H1 (cell line): ENCODE measurements around the gene IGF1. TPM values are rescaled to one million over a fixed set of nuclear protein-coding genes. Genes with fewer than 3 reads are reported as not detected.

Experiments used
- CTCF ChIA-PET: fragments of 300-600 bp; sonication (Branson Sonifier 250); formaldehyde crosslinking; loops from one replicate; lab custom pipeline; 2021; ENCODE audit not compliant: partially characterized antibody; lab: Charles Lee
- POLR2A ChIA-PET: fragments of 300-600 bp; sonication (Branson Sonifier 250); formaldehyde crosslinking; loops from one replicate; lab custom pipeline; 2021; ENCODE audit warnings: inconsistent platforms; ENCODE audit not compliant: partially characterized antibody; lab: Charles Lee
- DNase-seq, 2 experiments: peaks; one replicate each; pipeline versions ENCODE4 v3.0.0 to v3.0.0-alpha.2; 2010 to 2022; ENCODE audit warnings: low spot score in 2 of 2, low read depth in 1 of 2, mixed read lengths in 1 of 2
- FAIRE-seq: peaks from 2 replicates; lab custom pipeline; 2011; peaks lifted over from hg19 to GRCh38; lab: Jason Lieb, UNC
- H2AFZ ChIP-seq: 2 replicates; pipeline ENCODE4 v1.8.1; 2012; ENCODE audit warnings: low read length, inconsistent platforms
- H2AK5ac ChIP-seq: 2 replicates; pipeline ENCODE4 v1.6.1; 2013; ENCODE audit warnings: low read depth, low read length
- H2BK120ac ChIP-seq: replicated peaks from 2 replicates; pipeline ENCODE3; 2013; ENCODE audit warnings: low read depth, low read length, inconsistent platforms
- H2BK12ac ChIP-seq: 2 replicates; pipeline ENCODE4 v1.6.1; 2013; ENCODE audit warnings: low read depth, low read length
- H2BK15ac ChIP-seq: 2 replicates; pipeline ENCODE4 v1.6.1; 2013; ENCODE audit warnings: low read length
- H2BK20ac ChIP-seq: 2 replicates; pipeline ENCODE4 v1.6.1; 2013; ENCODE audit warnings: low read length
- H2BK5ac ChIP-seq: 2 replicates; pipeline ENCODE4 v1.6.1; 2013; ENCODE audit warnings: low read depth, low read length
- H3K14ac ChIP-seq: 2 replicates; pipeline ENCODE4 v1.6.1; 2013; ENCODE audit warnings: inconsistent platforms; ENCODE audit not compliant: insufficient read length
- H3K18ac ChIP-seq: 2 replicates; pipeline ENCODE4 v1.6.1; 2013; ENCODE audit warnings: low read length; ENCODE audit errors: extremely low read depth
- H3K23ac ChIP-seq: 2 replicates; pipeline ENCODE4 v1.6.1; 2013; ENCODE audit warnings: inconsistent platforms; ENCODE audit not compliant: insufficient read length
- H3K23me2 ChIP-seq: 2 replicates; pipeline ENCODE4 v1.6.1; 2013; ENCODE audit warnings: low read depth, low read length
- H3K27ac ChIP-seq: 2 replicates; pipeline ENCODE4 v1.6.1; 2011; ENCODE audit warnings: low read depth, low read length, inconsistent platforms
- H3K27me3 ChIP-seq, 4 experiments: replicated peaks in 1 of 4; 1 replicate in 1 of 4; 2 replicates in 3 of 4; pipeline versions ENCODE4 v1.6.1 to v1.8.1; 2011 to 2013; ENCODE audit warnings: low read length in 3 of 4, mild to moderate bottlenecking in 3 of 4, inconsistent platforms in 2 of 4, mixed read lengths in 2 of 4, moderate library complexity in 1 of 4; ENCODE audit not compliant: control insufficient read depth in 3 of 4, insufficient read depth in 3 of 4; ENCODE audit errors: extremely low read depth in 1 of 4
- H3K36me3 ChIP-seq, 4 experiments: 2 replicates each; pipeline versions ENCODE4 v1.6.1 to v1.8.1; 2011 to 2013; ENCODE audit warnings: mild to moderate bottlenecking in 4 of 4, low read length in 3 of 4, moderate library complexity in 2 of 4, control low read depth in 1 of 4, inconsistent platforms in 1 of 4; ENCODE audit not compliant: insufficient read depth in 4 of 4, control insufficient read depth in 2 of 4
- H3K4ac ChIP-seq: replicated peaks from 2 replicates; pipeline ENCODE3; 2013; ENCODE audit warnings: low read length, low read depth, mixed read lengths, inconsistent platforms; ENCODE audit not compliant: insufficient read length
- H3K4me1 ChIP-seq, 4 experiments: replicated peaks in 1 of 4; 1 replicate in 1 of 4; 2 replicates in 3 of 4; pipeline versions ENCODE4 v1.6.1 to v1.8.1; 2011 to 2013; ENCODE audit warnings: low read length in 3 of 4, inconsistent platforms in 2 of 4, mixed read lengths in 1 of 4; ENCODE audit not compliant: insufficient read depth in 4 of 4, control insufficient read depth in 3 of 4
- H3K4me2 ChIP-seq, 2 experiments: 2 replicates each; pipeline versions ENCODE4 v1.6.1 to v1.8.1; 2011 to 2013; ENCODE audit warnings: low read depth in 2 of 2, low read length in 2 of 2, control low read depth in 1 of 2, inconsistent platforms in 1 of 2, mild to moderate bottlenecking in 1 of 2; ENCODE audit not compliant: insufficient read depth in 1 of 2
- H3K4me3 ChIP-seq, 4 experiments: fragments of 200-600, 300-600 bp in 1 of 4; sonication (generic), shearing (Covaris generic), sonication (Bioruptor Twin) in 1 of 4; 2 replicates each; pipeline versions ENCODE4 v1.5.1 to v1.8.1; 2011 to 2016; ENCODE audit warnings: low read length in 4 of 4, low read depth in 3 of 4, control low read depth in 2 of 4, inconsistent platforms in 2 of 4, mild to moderate bottlenecking in 2 of 4, mixed read lengths in 1 of 4, moderate library complexity in 1 of 4; ENCODE audit not compliant: insufficient read depth in 2 of 4; ENCODE audit errors: extremely low read depth in 1 of 4
- H3K56ac ChIP-seq: replicated peaks from 2 replicates; pipeline ENCODE3; 2013; ENCODE audit warnings: low read depth, mild to moderate bottlenecking, mixed read lengths, low read length, inconsistent platforms; ENCODE audit not compliant: insufficient read length
- H3K79me1 ChIP-seq: 2 replicates; pipeline ENCODE4 v1.6.1; 2013; ENCODE audit warnings: low read depth, low read length, control low read depth
- H3K79me2 ChIP-seq, 2 experiments: 2 replicates each; pipeline versions ENCODE4 v1.6.1 to v1.8.1; 2012 to 2013; ENCODE audit warnings: low read length in 2 of 2, mild to moderate bottlenecking in 2 of 2, inconsistent platforms in 1 of 2; ENCODE audit not compliant: insufficient read depth in 2 of 2, control insufficient read depth in 1 of 2
- H3K9ac ChIP-seq, 4 experiments: replicated peaks in 1 of 4; 1 replicate in 1 of 4; 2 replicates in 3 of 4; pipeline versions ENCODE4 v1.6.1 to v1.8.1; 2011 to 2013; ENCODE audit warnings: low read depth in 3 of 4, low read length in 3 of 4, control low read depth in 2 of 4, mild to moderate bottlenecking in 2 of 4, moderate library complexity in 2 of 4, inconsistent platforms in 1 of 4; ENCODE audit errors: extremely low read depth in 1 of 4
- H3K9me3 ChIP-seq, 2 experiments: 2 replicates each; pipeline versions ENCODE4 v1.6.1 to v1.8.1; 2012 to 2013; ENCODE audit warnings: mild to moderate bottlenecking in 2 of 2, moderate library complexity in 2 of 2, control low read depth in 1 of 2, inconsistent platforms in 1 of 2, low read depth in 1 of 2, low read length in 1 of 2, mixed read lengths in 1 of 2; ENCODE audit not compliant: insufficient read depth in 2 of 2
- H4K20me1 ChIP-seq, 2 experiments: replicated peaks in 1 of 2; 2 replicates each; pipeline versions ENCODE3 to v1.8.1; 2011 to 2013; ENCODE audit warnings: inconsistent platforms in 2 of 2, low read length in 2 of 2, mild to moderate bottlenecking in 1 of 2; ENCODE audit not compliant: insufficient read depth in 2 of 2, control insufficient read depth in 1 of 2
- H4K5ac ChIP-seq: 2 replicates; pipeline ENCODE4 v1.6.1; 2013; ENCODE audit warnings: low read length, low read depth, mixed read lengths, inconsistent platforms; ENCODE audit not compliant: insufficient read length
- H4K8ac ChIP-seq: 2 replicates; pipeline ENCODE4 v1.8.0; 2013; ENCODE audit warnings: mild to moderate bottlenecking, moderate library complexity, low read length, inconsistent platforms; ENCODE audit not compliant: insufficient read depth; ENCODE audit errors: extremely low read depth
- H4K91ac ChIP-seq: replicated peaks from 2 replicates; pipeline ENCODE3; 2013; ENCODE audit warnings: low read length, mixed read lengths, inconsistent platforms; ENCODE audit not compliant: insufficient read length
- ATF3 ChIP-seq: IDR thresholded peaks from 2 replicates; pipeline ENCODE4 v1.6.1; 2011; ENCODE audit warnings: low read depth, mild to moderate bottlenecking, low read length; ENCODE audit not compliant: insufficient read depth
- BRCA1 ChIP-seq: IDR thresholded peaks from 2 replicates; pipeline ENCODE4 v1.6.1; 2012; ENCODE audit warnings: low read depth, low read length, improper control_type of control experiment
- E2F6 ChIP-seq: IDR thresholded peaks from 2 replicates; pipeline ENCODE4 v1.6.1; 2012; ENCODE audit warnings: inconsistent platforms
- EZH2 ChIP-seq: fragments of 200-600 bp; sonication (generic); IDR thresholded peaks from 2 replicates; pipeline ENCODE4 v1.7.1; 2012; ENCODE audit warnings: low read depth, mild to moderate bottlenecking, moderate library complexity, low read length, inconsistent platforms; ENCODE audit not compliant: severe bottlenecking
- GABPA ChIP-seq: IDR thresholded peaks from 2 replicates; pipeline ENCODE4 v1.6.1; 2011; ENCODE audit warnings: mild to moderate bottlenecking, low read length, moderate library complexity, borderline replicate concordance; ENCODE audit not compliant: insufficient read depth
- GTF2F1 ChIP-seq: IDR thresholded peaks from 2 replicates; pipeline ENCODE4 v1.6.1; 2012; ENCODE audit warnings: low read depth, low read length, improper control_type of control experiment, borderline replicate concordance
- RAD21 ChIP-seq, 2 experiments: IDR thresholded peaks in 1 of 2; conservative IDR thresholded peaks in 1 of 2; 2 replicates each; pipeline ENCODE4 v1.6.1; 2011; ENCODE audit warnings: low read depth in 2 of 2, low read length in 2 of 2, improper control_type of control experiment in 1 of 2, inconsistent platforms in 1 of 2, mild to moderate bottlenecking in 1 of 2, moderate library complexity in 1 of 2
- SIRT6 ChIP-seq: IDR thresholded peaks from one replicate; pipeline ENCODE4 v1.7.1; 2012; ENCODE audit warnings: low read length, inconsistent platforms
- TEAD4 ChIP-seq: IDR thresholded peaks from 2 replicates; pipeline ENCODE4 v1.6.1; 2012; ENCODE audit warnings: low read depth, low read length, inconsistent platforms, mixed read lengths
- WGBS, 2 experiments: shearing (Covaris generic) in 1 of 2; methylation state at CpG; one replicate each; pipeline versions ENCODE4 v1.1.6 to v1.1.7; 2013 to 2015; ENCODE audit warnings: low lambda C conversion rate in 2 of 2, mixed read lengths in 2 of 2, inconsistent platforms in 1 of 2, low coverage in 1 of 2, missing lambda C conversion rate in 1 of 2; ENCODE audit not compliant: insufficient replicate concordance in 2 of 2, insufficient coverage in 1 of 2, insufficient read length in 1 of 2; ENCODE audit errors: extremely low coverage in 1 of 2, missing lambda C conversion rate in 1 of 2; 5-methylcytosine and 5-hydroxymethylcytosine counted together
- polyA plus RNA-seq, 7 experiments: library from polyadenylated mRNA; depleted of rRNA in 3 of 7; stranded (reverse) in 5 of 7; unstranded in 2 of 7; fragments of >200 nt in 5 of 7; fragments of 200-250 nt in 2 of 7; gene quantifications; 1 replicate in 5 of 7; 2 replicates in 1 of 7; 4 replicates in 1 of 7; pipeline versions ENCODE4 v1.2.1 to v1.2.3, GENCODE V29; 2011 to 2013; ENCODE audit warnings: missing spikeins in 2 of 7, mixed read lengths in 2 of 7
- total RNA-seq: library from RNA; stranded (reverse); fragmentation: NEBNext Ultra II Directional; extraction: Animal tissue kit (Norgen Biotek cat#: 25700); gene quantifications from 2 replicates; pipeline ENCODE4 v1.2.1, GENCODE V29; 2021

The IGF1 gene
- total and polyA plus RNA-seq, 2 of the 8 experiments (the other 6 are each of a cell fraction or from before 2014, with no cell fraction given), result not detected

- Histone ChIP-seq H3K27me3 (no peaks in the 10 kb centered on the region), H3K4ac (no peak overlapping the region), H3K56ac (no peak overlapping the region), H3K4me3 (no peak overlapping the region), H3K4me2 (no peak overlapping the region), H2AFZ (no peak overlapping the region), H4K5ac (no peak overlapping the region), H2AK5ac (no peak overlapping the region), H3K14ac (no peak overlapping the region), H3K9me3 (no peaks in the 10 kb centered on the region), H3K79me1 (no peaks in the 10 kb centered on the region), H3K4me1 (peaks cover 0 to 3% (median 0%) of the 10 kb centered on the region in 4 experiments; a peak in 1 of 7 replicates), H3K18ac (no peak overlapping the region), H3K9ac (no peak overlapping the region), H3K23me2 (no peaks in the 10 kb centered on the region; the same call in 1 of the 2 replicates), H2BK120ac (no peak overlapping the region), H4K20me1 (no peaks in the 10 kb centered on the region), H2BK20ac (no peak overlapping the region), H3K27ac (no peak overlapping the region), H4K91ac (no peak overlapping the region), H2BK5ac (no peak overlapping the region), H3K79me2 (no peaks in the 10 kb centered on the region), H3K36me3 (no peaks in the 10 kb centered on the region), H2BK15ac (no peak overlapping the region), H3K23ac (no peak overlapping the region), H2BK12ac (no peak overlapping the region), H4K8ac (no peak overlapping the region)
- ChIA-PET CTCF (interaction anchor here (1.0 kb wide), 1 partner anchor 12 kb away, joined by 3 read pairs; no protein-coding TSS in a partner anchor), POLR2A (interaction anchor here (1.2 kb wide), 1 partner anchor 21 kb away, joined by 4 read pairs; no protein-coding TSS in a partner anchor)
- FAIRE-seq, result no peak
- WGBS, 2 experiments, result 87% methylated on average over 2 of the region's 2 CpGs; no CpG with 5 or more reads in 1 of the 2 experiments
- DNase-seq, result no peak
- TF ChIP-seq ATF3 (no peak), GABPA (no peak), E2F6 (no peak), EZH2 (no peak), GTF2F1 (no peak), SIRT6 (no peak), TEAD4 (no peak), RAD21 (IDR thresholded peaks at IDR 0.05 in 1 of 2, conservative IDR thresholded peaks at IDR 0.05 in 1 of 2; ENCODE audit: low read depth in 2 of 2, low read length in 2 of 2) (no peak), BRCA1 (no peak)
Measured at GRCh38 chr12:102401087-102401486, 79.3 kb downstream of the IGF1 start.
